Activated CD4-positive, alpha-beta memory T cell treated with anti-CD3 and anti-CD28 coated beads for 36 hours (primary cell): ENCODE results near the gene SLC4A2. TPM values are rescaled to one million over a fixed set of nuclear protein-coding genes. Genes with fewer than 3 reads are reported as not detected.
"Not testable (repeated sequence)": the region's sequence is repeated elsewhere in the genome, so short reads cannot be mapped to it uniquely, and the experiment has no call there.

Source experiments
- CTCF ChIA-PET: fragments of 350-600 bp; sonication (Branson Sonifier 250); formaldehyde crosslinking; loops from one replicate; lab custom pipeline; 2021; ENCODE audit warnings: antibody characterized with exemption, inconsistent platforms; lab: Charles Lee
- POLR2A ChIA-PET: fragments of 350-600 bp; sonication (Branson Sonifier 250); formaldehyde crosslinking; loops from one replicate; lab custom pipeline; 2021; ENCODE audit warnings: antibody characterized with exemption; lab: Charles Lee
- DNase-seq: peaks from one replicate; pipeline ENCODE4 v3.0.0-alpha.2; 2020
- H3K27ac Mint-ChIP-seq: one replicate; pipeline ENCODE4 v1.8.0; 2021; ENCODE audit warnings: mixed read lengths
- H3K27me3 Mint-ChIP-seq: one replicate; pipeline ENCODE4 v1.8.0; 2021; ENCODE audit warnings: mixed read lengths
- H3K36me3 Mint-ChIP-seq: one replicate; pipeline ENCODE4 v1.8.0; 2021; ENCODE audit warnings: mixed read lengths
- H3K4me1 Mint-ChIP-seq: one replicate; pipeline ENCODE4 v1.8.0; 2021; ENCODE audit warnings: low read depth, mixed read lengths
- H3K4me3 Mint-ChIP-seq: one replicate; pipeline ENCODE4 v1.8.0; 2021; ENCODE audit warnings: mild to moderate bottlenecking, mixed read lengths
- H3K9me3 Mint-ChIP-seq: one replicate; pipeline ENCODE4 v1.8.0; 2021; ENCODE audit warnings: mixed read lengths
- intact Hi-C: fragments of 100-400 bp; cut with micrococcal nuclease; formaldehyde crosslinking; loops from one replicate; pipeline ENCODE4 v1.15.1; 2023
- total RNA-seq, 2 experiments: library from RNA; stranded (reverse); gene quantifications; one replicate each; pipeline ENCODE4 v1.2.3, GENCODE V29; 2021

Gene SLC4A2
- total RNA-seq, 2 experiments from 2014 or later, result 46.7 to 50.5 TPM

DNA sequence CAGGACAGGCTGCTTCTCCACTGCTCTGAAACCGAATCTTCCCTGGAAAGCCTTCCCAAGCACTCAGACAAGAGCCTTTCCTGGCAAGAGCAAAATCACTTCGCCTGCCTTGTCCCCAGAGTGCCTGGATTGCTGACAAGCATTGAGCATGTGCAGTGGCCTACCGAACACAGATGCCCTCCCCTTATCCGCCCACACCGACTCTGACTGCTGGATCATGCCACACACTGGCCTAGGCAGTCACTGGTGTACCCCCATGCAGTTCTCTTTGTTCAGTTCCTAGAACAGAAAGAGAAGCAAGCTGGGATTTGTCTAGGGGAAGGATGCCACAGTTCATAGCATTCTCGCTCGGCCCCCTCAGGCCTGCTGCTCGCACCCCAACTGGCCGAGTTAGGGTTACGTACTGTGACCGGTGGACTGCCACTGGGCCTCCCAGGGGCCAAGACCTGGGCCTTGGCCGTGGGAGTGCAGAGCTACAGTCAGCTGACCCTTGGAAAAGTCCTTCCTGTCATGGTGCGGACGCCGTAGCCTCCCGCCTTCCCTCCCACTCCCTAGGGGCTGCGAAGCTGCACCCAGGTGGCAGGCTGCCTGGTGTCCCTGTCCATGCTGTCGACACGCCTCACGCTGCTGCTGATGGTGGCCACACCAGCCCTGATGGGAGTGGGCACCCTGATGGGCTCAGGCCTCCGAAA is 24.2 kb upstream of the SLC4A2 start:
- intact Hi-C loops, result no loop called here
- no peak for DNase-seq
- POLR2A ChIA-PET, result no interaction called here
- no peaks in the 10 kb centered on the region for H3K9me3 Mint-ChIP-seq
- peaks cover 16% of the 10 kb centered on the region for H3K4me1 Mint-ChIP-seq
- CTCF ChIA-PET, result no interaction called here
- H3K27ac Mint-ChIP-seq, result no peak overlapping the region
- H3K4me3 Mint-ChIP-seq, result no peak overlapping the region
- no peaks in the 10 kb centered on the region for H3K27me3 Mint-ChIP-seq
- peaks cover 8% of the 10 kb centered on the region for H3K36me3 Mint-ChIP-seq

DNA sequence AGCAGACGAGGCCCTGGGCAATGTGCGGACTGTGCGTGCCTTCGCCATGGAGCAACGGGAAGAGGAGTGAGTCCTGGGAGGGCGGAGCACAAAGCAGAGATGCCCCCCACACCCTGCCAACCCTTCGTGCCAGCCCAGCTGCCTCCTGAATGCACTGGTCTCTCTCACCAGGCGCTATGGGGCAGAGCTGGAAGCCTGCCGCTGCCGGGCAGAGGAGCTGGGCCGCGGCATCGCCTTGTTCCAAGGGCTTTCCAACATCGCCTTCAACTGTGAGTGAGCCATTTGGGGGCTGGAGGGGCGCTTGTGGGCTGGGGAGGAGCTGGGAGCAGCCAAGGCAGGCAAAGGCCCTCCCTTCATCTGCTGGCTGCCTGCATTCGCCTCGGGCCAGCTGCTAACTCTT is 23.5 kb upstream of the SLC4A2 start:
- Mint-ChIP-seq H3K27ac (no peak overlapping the region), H3K9me3 (no peaks in the 10 kb centered on the region), H3K4me1 (peaks cover 16% of the 10 kb centered on the region), H3K4me3 (no peak overlapping the region), H3K27me3 (no peaks in the 10 kb centered on the region), H3K36me3 (peaks cover 8% of the 10 kb centered on the region)
- CTCF ChIA-PET, result no interaction called here
- no peak for DNase-seq
- POLR2A ChIA-PET, result no interaction called here
- intact Hi-C loops, result no loop called here

DNA sequence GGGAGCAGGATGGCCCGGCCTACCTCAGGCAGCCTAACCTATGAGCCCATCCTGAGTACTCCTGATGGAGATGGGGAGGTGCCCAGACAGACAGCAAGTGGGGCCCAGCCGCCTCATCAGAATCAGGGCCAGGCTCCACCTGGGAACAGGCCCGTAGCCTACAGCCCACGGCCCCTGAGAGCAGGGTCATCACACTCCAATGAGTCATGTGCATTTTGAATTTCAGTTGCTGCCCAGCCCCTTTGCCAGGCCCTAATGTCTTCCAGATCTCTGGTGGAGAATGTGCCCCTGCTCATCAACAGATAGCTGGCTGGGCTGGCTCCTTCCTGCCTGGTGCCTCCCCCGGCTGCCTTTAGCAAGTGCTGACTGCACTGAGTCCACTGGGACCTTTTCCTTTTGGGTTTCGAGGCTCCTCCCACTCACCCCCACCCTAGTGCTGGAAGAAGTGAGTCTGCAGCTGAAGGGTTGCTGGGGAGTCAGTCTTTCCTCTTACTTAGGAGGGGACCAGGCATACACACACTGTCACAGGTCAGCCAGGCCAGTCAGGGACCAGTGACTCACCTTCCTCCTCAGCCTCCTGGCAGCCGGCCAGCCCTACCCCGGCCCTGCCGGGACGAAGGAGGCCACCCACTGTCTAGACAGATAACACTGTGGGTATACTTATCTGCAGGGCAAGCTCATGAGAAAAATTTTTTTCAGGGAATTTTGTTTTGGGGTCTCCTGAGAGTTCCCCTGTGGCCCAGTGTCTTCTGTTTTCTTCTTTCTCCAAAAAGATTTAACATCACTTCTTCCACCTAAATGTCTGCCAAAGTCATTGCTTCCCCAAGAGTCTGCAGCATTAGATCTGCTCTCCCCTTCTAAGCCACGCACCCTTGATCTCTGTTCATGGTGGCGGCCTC is 20.2 kb upstream of the SLC4A2 start:
- ChIA-PET POLR2A (interaction anchor here (0.8 to 1.5 kb wide), 3 partner anchors 9 to 21 kb away, joined by 3 to 11 read pairs (median 5); partner anchors contain the start of genes ABCB8 and ASIC3), CTCF (interaction anchor here (0.7 to 1.1 kb wide), 3 partner anchors 11 to 141 kb away, joined by 3 to 6 read pairs (median 4); partner anchors contain the start of gene ABCB8)
- DNase-seq, result peak; percentile 91
- peaks cover 16% of the 10 kb centered on the region for H3K4me1 Mint-ChIP-seq
- H3K4me3 Mint-ChIP-seq, result no peak overlapping the region
- peak overlapping the region; percentile 91 for H3K27ac Mint-ChIP-seq
- H3K36me3 Mint-ChIP-seq, result peaks cover 8% of the 10 kb centered on the region
- H3K9me3 Mint-ChIP-seq, result no peaks in the 10 kb centered on the region
- intact Hi-C loops, result loop anchor here (1.0 kb wide), 2 partner anchors 11 to 19 kb away; partner anchors contain the start of gene ABCB8
- no peaks in the 10 kb centered on the region for H3K27me3 Mint-ChIP-seq

DNA sequence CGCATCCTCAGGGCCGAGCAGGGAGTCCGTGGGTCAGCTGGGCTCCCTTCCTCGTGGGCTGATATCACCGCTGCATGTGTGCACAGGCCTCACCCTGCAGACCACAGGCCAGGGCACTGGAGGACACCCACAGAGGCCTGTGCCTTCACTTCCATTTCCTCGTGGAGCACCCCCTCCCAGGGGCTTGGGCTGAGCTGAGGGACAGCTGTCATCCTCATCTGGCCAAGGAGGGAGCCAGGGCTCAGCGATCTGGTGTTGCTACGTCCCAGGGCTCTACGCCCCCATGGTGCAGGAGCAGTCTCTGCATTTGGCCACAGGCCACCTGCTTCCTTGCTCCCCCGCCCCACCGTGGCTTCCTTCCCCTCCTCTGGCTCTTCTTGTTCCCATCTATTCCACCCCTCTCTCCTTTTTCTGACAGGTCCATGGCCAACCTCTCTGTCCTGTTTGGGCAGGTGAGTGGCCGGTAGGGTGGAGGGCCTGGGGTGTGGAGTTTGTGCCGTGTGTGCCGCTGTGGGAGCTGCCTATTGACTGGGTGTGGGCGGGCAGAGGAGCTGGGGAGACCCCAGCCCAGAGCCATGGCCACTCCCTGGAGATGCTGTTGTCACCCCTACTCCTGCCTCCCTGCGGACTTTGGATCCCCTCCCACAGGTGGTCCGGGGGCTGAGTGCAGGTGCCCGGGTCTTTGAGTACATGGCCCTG is 19.4 kb upstream of the SLC4A2 start:
- POLR2A ChIA-PET, result interaction anchor here (0.8 to 1.5 kb wide), 2 partner anchors 8 to 12 kb away, joined by 3 to 11 read pairs; partner anchors contain the start of genes ABCB8 and ASIC3
- CTCF ChIA-PET, result interaction anchor here (1.1 kb wide), 1 partner anchor 12 kb away, joined by 6 read pairs; the partner anchor contains the start of gene ABCB8
- peaks cover 16% of the 10 kb centered on the region for H3K4me1 Mint-ChIP-seq
- no peak overlapping the region for H3K4me3 Mint-ChIP-seq
- peak overlapping the region; percentile 91 for H3K27ac Mint-ChIP-seq
- DNase-seq, result no peak
- peaks cover 8% of the 10 kb centered on the region for H3K36me3 Mint-ChIP-seq
- intact Hi-C loops, result loop anchor here (1.0 kb wide), 2 partner anchors 12 to 18 kb away; partner anchors contain the start of gene ABCB8
- no peaks in the 10 kb centered on the region for H3K9me3 Mint-ChIP-seq
- no peaks in the 10 kb centered on the region for H3K27me3 Mint-ChIP-seq

DNA sequence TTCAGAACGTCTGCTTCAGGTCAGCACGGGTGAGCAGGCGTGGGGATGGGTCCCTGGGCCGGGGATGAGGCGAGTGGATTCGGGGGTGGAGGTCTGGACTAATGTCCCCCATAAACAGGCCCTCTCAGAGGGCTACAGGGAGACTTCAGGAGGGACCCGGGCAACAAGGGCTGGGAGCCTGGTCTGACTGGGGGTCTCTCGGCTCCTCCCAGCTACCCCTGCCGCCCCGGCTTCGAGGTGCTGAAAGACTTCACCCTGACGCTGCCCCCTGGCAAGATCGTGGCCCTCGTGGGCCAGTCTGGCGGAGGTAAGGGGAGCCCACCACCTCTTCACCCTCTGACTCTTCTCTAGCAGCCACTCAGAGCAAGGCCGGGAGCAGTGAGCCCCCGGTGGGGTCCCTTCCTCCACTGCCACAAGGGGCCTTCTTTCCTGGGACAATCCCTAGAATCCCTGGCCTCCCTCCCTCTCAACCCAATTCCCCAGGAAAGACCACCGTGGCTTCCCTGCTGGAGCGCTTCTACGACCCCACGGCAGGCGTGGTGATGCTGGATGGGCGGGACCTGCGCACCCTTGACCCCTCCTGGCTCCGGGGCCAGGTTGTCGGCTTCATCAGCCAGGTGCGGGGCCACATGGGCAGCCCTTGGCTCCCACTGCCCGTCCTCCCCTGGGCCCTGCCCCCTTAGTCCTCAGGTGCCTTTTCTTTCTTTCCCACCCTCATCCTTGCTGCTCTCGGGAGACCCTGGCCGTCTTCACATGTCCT is 18.6 kb upstream of the SLC4A2 start:
- CTCF ChIA-PET, result interaction anchor here (1.1 kb wide), 1 partner anchor 8 kb away, joined by 3 read pairs; no protein-coding TSS in a partner anchor
- no peak overlapping the region for H3K4me3 Mint-ChIP-seq
- peaks cover 12% of the 10 kb centered on the region for H3K36me3 Mint-ChIP-seq
- H3K27me3 Mint-ChIP-seq, result no peaks in the 10 kb centered on the region
- no peaks in the 10 kb centered on the region for H3K9me3 Mint-ChIP-seq
- POLR2A ChIA-PET, result no interaction called here
- intact Hi-C loops, result no loop called here
- H3K27ac Mint-ChIP-seq, result no peak overlapping the region
- peaks cover 16% of the 10 kb centered on the region for H3K4me1 Mint-ChIP-seq
- DNase-seq, result no peak

DNA sequence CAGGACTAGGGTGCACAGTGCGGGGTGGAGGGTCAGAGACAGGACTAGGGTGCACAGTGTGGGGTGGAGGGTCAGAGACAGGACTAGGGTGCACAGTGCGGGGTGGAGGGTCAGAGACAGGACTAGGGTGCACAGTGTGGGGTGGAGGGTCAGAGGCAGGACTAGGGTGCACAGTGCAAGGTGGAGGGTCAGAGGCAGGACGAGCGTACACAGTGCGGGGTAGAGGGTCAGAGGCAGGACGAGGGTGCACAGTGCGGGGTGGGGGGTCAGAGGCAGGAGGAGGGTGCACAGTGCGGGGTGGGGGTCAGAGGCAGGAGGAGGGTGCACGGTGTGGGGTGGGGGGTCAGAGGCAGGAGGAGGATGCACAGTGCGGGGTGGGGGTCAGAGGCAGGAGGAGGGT is 15.9 kb upstream of the SLC4A2 start:
- H3K4me1 Mint-ChIP-seq, result peaks cover 16% of the 10 kb centered on the region
- DNase-seq, H3K9me3 Mint-ChIP-seq, intact Hi-C loops, H3K27ac Mint-ChIP-seq, POLR2A ChIA-PET, H3K36me3 Mint-ChIP-seq, H3K4me3 Mint-ChIP-seq, H3K27me3 Mint-ChIP-seq: not testable (repeated sequence)
- CTCF ChIA-PET, result interaction anchor here (1.4 kb wide), 1 partner anchor 35 kb away, joined by 3 read pairs; no protein-coding TSS in a partner anchor

DNA sequence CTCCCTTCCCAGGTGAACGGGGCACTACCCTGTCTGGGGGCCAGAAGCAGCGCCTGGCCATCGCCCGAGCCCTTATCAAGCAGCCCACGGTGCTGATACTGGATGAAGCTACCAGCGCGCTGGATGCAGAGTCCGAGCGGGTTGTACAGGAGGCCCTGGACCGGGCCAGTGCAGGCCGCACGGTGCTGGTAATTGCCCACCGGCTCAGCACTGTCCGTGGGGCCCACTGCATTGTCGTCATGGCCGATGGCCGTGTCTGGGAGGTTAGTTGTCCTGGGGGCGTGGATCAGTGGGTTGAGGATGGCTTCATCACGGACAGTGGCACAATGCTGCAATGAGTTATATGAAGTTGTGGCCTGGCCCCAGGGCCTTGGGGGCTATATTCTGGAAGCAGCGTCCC is 15.4 kb upstream of the SLC4A2 start:
- DNase-seq, result no peak
- Mint-ChIP-seq H3K27ac (no peak overlapping the region), H3K27me3 (no peaks in the 10 kb centered on the region), H3K9me3 (no peaks in the 10 kb centered on the region), H3K4me3 (no peak overlapping the region), H3K36me3 (peaks cover 5% of the 10 kb centered on the region), H3K4me1 (peaks cover 11% of the 10 kb centered on the region)
- intact Hi-C loops, result no loop called here
- ChIA-PET CTCF (interaction anchor here (1.4 kb wide), 1 partner anchor 36 kb away, joined by 3 read pairs; no protein-coding TSS in a partner anchor), POLR2A (no interaction called here)

DNA sequence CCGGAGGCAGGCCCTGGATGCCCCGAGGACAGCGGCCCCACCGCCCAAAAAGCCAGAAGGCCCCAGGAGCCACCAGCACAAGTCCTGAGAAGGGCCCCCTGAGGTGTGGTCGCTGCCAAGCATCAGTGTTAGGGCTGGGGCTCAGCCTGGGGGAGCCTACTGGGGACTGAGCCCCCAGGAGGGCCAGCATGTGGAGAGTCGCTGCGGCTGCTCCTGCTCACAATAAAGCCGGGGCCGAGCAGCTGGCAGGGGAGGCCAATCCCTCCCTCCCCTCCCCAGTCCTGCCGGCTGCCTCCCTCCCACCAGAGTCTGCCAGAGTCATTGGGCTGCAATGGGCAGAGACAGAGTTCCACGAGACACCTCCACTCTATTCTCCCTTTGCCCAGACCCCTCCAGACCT is 14.1 kb upstream of the SLC4A2 start:
- Mint-ChIP-seq H3K36me3 (peaks cover 5% of the 10 kb centered on the region), H3K27me3 (no peaks in the 10 kb centered on the region), H3K4me1 (no peaks in the 10 kb centered on the region), H3K27ac (no peak overlapping the region), H3K9me3 (no peaks in the 10 kb centered on the region), H3K4me3 (no peak overlapping the region)
- intact Hi-C loops, result no loop called here
- no peak for DNase-seq
- CTCF ChIA-PET, result interaction anchor here (0.6 to 0.9 kb wide), 2 partner anchors 66 to 83 kb away, joined by 4 read pairs; no protein-coding TSS in a partner anchor
- POLR2A ChIA-PET, result no interaction called here

DNA sequence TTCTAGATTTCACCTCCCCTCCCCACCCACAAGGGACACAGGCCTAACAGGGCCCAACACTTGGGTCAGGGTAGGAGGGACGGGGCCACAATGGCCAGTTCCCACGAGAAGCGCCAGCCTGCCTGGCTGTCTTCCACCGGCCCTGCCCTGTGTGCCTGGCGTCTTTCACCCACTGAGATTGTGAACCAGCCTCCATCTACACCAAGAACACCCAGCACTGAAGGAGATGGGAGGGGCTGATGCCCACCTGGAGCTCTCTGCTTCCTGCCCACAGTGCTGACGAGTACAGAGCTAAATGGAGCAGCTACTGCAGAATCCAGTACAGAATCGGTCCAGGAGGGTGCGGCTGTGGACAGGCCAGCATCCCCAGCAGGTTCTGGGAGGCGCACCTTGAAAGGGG is 13.4 kb upstream of the SLC4A2 start:
- Mint-ChIP-seq H3K27me3 (no peaks in the 10 kb centered on the region), H3K4me3 (no peak overlapping the region), H3K36me3 (peaks cover 5% of the 10 kb centered on the region), H3K4me1 (no peaks in the 10 kb centered on the region), H3K9me3 (no peaks in the 10 kb centered on the region), H3K27ac (no peak overlapping the region)
- DNase-seq, result no peak
- ChIA-PET POLR2A (no interaction called here), CTCF (interaction anchor here (0.6 to 0.9 kb wide), 2 partner anchors 66 to 83 kb away, joined by 4 read pairs; no protein-coding TSS in a partner anchor)
- intact Hi-C loops, result no loop called here

DNA sequence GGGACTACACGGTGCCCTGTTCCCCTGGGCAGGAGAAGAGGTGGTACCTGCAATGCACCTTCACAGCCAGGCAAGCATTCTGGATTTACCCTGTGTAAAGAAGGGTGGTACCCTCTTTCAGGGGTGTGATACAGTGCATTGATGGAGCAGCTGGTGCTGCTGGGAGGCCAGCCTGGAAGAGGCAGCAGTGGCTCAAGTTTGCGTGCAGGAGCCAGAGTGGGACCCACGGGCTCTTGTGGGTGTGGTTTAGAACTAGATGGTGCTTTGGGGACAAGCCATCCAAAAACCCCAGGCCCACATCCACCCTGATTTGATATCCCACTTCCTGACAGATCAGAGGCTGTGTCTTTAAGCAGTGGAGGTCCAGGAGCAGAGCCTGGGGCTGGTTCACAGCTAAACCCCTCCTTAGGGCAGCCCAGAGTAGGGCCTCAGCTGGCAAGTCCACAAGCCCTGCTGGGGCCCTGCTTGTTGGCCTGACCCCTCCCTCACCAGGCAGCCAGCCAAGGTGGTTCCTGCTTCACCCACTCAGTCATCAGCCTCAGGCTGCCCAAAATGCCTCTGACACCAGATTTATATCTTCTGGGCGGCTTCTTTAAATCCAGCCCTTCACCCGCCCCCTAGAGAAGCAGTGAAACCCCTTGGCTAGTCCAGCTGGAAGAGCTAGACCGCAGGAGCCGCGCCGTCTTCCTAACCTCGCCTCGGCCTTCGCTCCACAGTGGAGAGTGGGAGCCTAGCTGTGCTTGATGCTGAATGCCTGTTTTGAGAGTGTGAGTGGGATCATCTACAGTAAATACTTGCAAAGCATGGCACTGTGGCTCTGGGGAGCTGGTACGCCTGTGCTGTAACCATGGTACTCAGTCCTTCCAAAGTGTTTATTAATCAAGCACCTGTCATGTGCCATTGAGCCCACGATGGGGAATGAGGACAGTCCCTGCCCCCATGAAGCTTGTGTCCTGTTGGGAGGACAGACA is 12.5 kb upstream of the SLC4A2 start:
- no peaks in the 10 kb centered on the region for H3K27me3 Mint-ChIP-seq
- H3K36me3 Mint-ChIP-seq, result peaks cover 5% of the 10 kb centered on the region
- no peak overlapping the region for H3K4me3 Mint-ChIP-seq
- intact Hi-C loops, result no loop called here
- POLR2A ChIA-PET, result no interaction called here
- H3K9me3 Mint-ChIP-seq, result no peaks in the 10 kb centered on the region
- CTCF ChIA-PET, result no interaction called here
- peak overlapping the region; percentile 18 for H3K27ac Mint-ChIP-seq
- peaks cover 2% of the 10 kb centered on the region for H3K4me1 Mint-ChIP-seq
- DNase-seq, result no peak
